Occipital lobe (tissue), 2 donors: ENCODE data around the gene IL31RA. TPM values are rescaled to one million over a fixed set of nuclear protein-coding genes. Genes with fewer than 3 reads are reported as not detected.
"Not testable (repeated sequence)": the region's sequence is repeated elsewhere in the genome, so short reads cannot be mapped to it uniquely, and the experiment has no call there.

Source experiments
- DNase-seq: peaks from one replicate; lab custom pipeline; 2025; lab: John Stamatoyannopoulos, UW
- total RNA-seq: library from RNA; depleted of rRNA; stranded (reverse); fragments of >200 nt; gene quantifications from one replicate; pipeline ENCODE4 v1.2.3, GENCODE V29; 2014

The IL31RA gene
- total RNA-seq, 1 donor from 2014 or later: 0.16 TPM

- no peak for DNase-seq
Measured at GRCh38 chr5:55924744-55925143, 73.6 kb downstream of the IL31RA start.

- no peak for DNase-seq
Measured at GRCh38 chr5:55925181-55925580, 74.0 kb downstream of the IL31RA start.

GRCh38 chr5:55925712-55926111 lies 74.6 kb downstream of the IL31RA start:
- DNase-seq: no peak

GRCh38 chr5:55926476-55926875 lies 75.3 kb downstream of the IL31RA start:
- DNase-seq: no peak

- no peak for DNase-seq
Measured at GRCh38 chr5:55927861-55928655, 76.9 kb downstream of the IL31RA start.

- no peak for DNase-seq
Measured at GRCh38 chr5:55929020-55929799, 78.1 kb downstream of the IL31RA start.

- DNase-seq: no peak
Measured at GRCh38 chr5:55932700-55933099, 81.5 kb downstream of the IL31RA start.

GRCh38 chr5:55933377-55934114 lies 82.4 kb downstream of the IL31RA start:
- no peak for DNase-seq

- DNase-seq: no peak
Measured at GRCh38 chr5:55934115-55934613, 83.0 kb downstream of the IL31RA start.

- no peak for DNase-seq
Measured at GRCh38 chr5:55934720-55935119, 83.6 kb downstream of the IL31RA start.

- no peak for DNase-seq
Measured at GRCh38 chr5:55935371-55935770, 84.2 kb downstream of the IL31RA start.

- peak; percentile 47 for DNase-seq
Measured at GRCh38 chr5:55936100-55936693, 85.0 kb downstream of the IL31RA start.

GRCh38 chr5:55937598-55937997 lies 86.4 kb downstream of the IL31RA start:
- not testable (repeated sequence) for DNase-seq

- not testable (repeated sequence) for DNase-seq
Measured at GRCh38 chr5:55941154-55941553, 90.0 kb downstream of the IL31RA start.

GRCh38 chr5:55959208-55959607 lies 108.1 kb downstream of the IL31RA start:
- DNase-seq: no peak

GRCh38 chr5:55960779-55961178 lies 109.6 kb downstream of the IL31RA start:
- DNase-seq: no peak

- no peak for DNase-seq
Measured at GRCh38 chr5:55965525-55965924, 114.4 kb downstream of the IL31RA start.

- DNase-seq: no peak
Measured at GRCh38 chr5:55966284-55966683, 115.1 kb downstream of the IL31RA start.

- no peak for DNase-seq
Measured at GRCh38 chr5:55969956-55970355, 118.8 kb downstream of the IL31RA start.
